ENCODE measurements around the gene SMAD7. TPM values are rescaled to one million over a fixed set of nuclear protein-coding genes. Genes with fewer than 3 reads are reported as not detected.

Gene SMAD7
- total and polyA plus RNA-seq, 10 of the 15 experiments (the other 5 are each of a cell fraction or from before 2014, with no cell fraction given): 1.3 to 22.5 (median 8.0) TPM

DNA sequence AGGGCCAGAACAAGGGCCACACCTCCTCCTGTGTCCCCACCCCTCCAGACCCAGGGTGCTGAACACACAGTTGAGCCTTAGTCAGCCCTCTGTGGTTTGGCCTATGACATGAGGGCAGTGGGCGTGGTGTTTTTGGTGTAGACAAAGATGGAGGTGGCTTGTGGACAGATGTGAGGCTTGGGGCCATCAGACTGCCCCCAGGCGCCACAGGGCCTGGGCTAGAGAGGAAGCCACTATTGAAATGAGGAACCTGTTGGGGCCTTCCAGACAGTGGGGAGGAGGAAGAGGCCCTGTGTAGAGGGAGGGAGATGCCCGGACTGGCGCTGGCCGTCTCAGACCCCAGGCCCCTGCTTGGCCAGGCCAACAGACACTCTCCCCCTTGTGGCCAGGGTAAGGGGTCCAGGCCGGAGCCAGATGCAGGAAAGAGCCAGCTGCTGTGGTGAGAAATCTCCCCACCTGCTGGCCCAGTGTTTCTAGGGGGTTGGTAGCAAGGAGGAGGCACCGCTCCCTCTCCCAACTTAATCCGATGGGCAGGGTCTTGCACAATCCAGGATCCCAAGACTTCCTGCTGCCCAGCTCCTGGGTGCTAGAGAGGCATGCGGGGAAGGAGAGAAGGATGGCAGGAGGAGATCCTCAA is 53.8 kb downstream of the SMAD7 start (continued):
- 0 out of 2 replicates have a peak, but pooled peaks have one; percentile 16 for TF ChIP-seq ATF7 (IDR thresholded peaks at IDR 0.05; ENCODE audit: low read depth)
- no peak for TF ChIP-seq CHD4 (IDR thresholded peaks at IDR 0.05)
- TF ChIP-seq RAD21 (IDR thresholded peaks at IDR 0.05; ENCODE audit: insufficient read depth, low read depth, low read length): peak; percentile 34; the same call in 1 of the 2 replicates
- no peak for TF ChIP-seq BRCA1 (IDR thresholded peaks at IDR 0.05; ENCODE audit: low read depth, low read length)
- peak; percentile 20; the same call in 1 of the 2 replicates for TF ChIP-seq NBN (IDR thresholded peaks at IDR 0.05)
- TF ChIP-seq, protein P1, sequence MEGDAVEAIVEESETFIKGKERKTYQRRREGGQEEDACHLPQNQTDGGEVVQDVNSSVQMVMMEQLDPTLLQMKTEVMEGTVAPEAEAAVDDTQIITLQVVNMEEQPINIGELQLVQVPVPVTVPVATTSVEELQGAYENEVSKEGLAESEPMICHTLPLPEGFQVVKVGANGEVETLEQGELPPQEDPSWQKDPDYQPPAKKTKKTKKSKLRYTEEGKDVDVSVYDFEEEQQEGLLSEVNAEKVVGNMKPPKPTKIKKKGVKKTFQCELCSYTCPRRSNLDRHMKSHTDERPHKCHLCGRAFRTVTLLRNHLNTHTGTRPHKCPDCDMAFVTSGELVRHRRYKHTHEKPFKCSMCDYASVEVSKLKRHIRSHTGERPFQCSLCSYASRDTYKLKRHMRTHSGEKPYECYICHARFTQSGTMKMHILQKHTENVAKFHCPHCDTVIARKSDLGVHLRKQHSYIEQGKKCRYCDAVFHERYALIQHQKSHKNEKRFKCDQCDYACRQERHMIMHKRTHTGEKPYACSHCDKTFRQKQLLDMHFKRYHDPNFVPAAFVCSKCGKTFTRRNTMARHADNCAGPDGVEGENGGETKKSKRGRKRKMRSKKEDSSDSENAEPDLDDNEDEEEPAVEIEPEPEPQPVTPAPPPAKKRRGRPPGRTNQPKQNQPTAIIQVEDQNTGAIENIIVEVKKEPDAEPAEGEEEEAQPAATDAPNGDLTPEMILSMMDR (IDR thresholded peaks at IDR 0.05 in 2 of 3, conservative IDR thresholded peaks at IDR 0.05 in 1 of 3; ENCODE audit: control insufficient read depth in 2 of 3, extremely low read depth in 1 of 3, insufficient read depth in 1 of 3, low read depth in 3 of 3, low read length in 3 of 3): peak in 2 of 3 experiments; percentile 14 to 25; a peak in 2 of 6 replicates
- TF ChIP-seq CBFB (IDR thresholded peaks at IDR 0.05; ENCODE audit: low read depth): 0 out of 2 replicates have a peak, but pooled peaks have one; percentile 13
- TF ChIP-seq TCF12 (IDR thresholded peaks at IDR 0.05; ENCODE audit: low read depth, low read length): peak; percentile 77
- TF ChIP-seq, protein P2, sequence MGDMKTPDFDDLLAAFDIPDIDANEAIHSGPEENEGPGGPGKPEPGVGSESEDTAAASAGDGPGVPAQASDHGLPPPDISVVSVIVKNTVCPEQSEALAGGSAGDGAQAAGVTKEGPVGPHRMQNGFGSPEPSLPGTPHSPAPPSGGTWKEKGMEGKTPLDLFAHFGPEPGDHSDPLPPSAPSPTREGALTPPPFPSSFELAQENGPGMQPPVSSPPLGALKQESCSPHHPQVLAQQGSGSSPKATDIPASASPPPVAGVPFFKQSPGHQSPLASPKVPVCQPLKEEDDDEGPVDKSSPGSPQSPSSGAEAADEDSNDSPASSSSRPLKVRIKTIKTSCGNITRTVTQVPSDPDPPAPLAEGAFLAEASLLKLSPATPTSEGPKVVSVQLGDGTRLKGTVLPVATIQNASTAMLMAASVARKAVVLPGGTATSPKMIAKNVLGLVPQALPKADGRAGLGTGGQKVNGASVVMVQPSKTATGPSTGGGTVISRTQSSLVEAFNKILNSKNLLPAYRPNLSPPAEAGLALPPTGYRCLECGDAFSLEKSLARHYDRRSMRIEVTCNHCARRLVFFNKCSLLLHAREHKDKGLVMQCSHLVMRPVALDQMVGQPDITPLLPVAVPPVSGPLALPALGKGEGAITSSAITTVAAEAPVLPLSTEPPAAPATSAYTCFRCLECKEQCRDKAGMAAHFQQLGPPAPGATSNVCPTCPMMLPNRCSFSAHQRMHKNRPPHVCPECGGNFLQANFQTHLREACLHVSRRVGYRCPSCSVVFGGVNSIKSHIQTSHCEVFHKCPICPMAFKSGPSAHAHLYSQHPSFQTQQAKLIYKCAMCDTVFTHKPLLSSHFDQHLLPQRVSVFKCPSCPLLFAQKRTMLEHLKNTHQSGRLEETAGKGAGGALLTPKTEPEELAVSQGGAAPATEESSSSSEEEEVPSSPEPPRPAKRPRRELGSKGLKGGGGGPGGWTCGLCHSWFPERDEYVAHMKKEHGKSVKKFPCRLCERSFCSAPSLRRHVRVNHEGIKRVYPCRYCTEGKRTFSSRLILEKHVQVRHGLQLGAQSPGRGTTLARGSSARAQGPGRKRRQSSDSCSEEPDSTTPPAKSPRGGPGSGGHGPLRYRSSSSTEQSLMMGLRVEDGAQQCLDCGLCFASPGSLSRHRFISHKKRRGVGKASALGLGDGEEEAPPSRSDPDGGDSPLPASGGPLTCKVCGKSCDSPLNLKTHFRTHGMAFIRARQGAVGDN (IDR thresholded peaks at IDR 0.05): peak; percentile 43; the same call in 1 of the 2 replicates
- no peak for TF ChIP-seq MEF2B (IDR thresholded peaks at IDR 0.05; ENCODE audit: partially characterized antibody, poor library complexity, severe bottlenecking)
- TF ChIP-seq ESRRA (IDR thresholded peaks at IDR 0.05; ENCODE audit: low read length): no peak
- TF ChIP-seq MTA2 (IDR thresholded peaks at IDR 0.05; ENCODE audit: low read depth): peak; percentile 29; the same call in 1 of the 2 replicates
- peak; percentile 23; the same call in 1 of the 2 replicates for TF ChIP-seq SMC3 (IDR thresholded peaks at IDR 0.05; ENCODE audit: borderline replicate concordance, low read length)
- TF ChIP-seq NR2F1 (conservative IDR thresholded peaks at IDR 0.05): peak; percentile 90
- TF ChIP-seq IKZF1 (conservative IDR thresholded peaks at IDR 0.05): peak; percentile 54
- TF ChIP-seq RUNX3 (IDR thresholded peaks at IDR 0.05; ENCODE audit: low read length): no peak; the same call in 1 of the 2 replicates
- TF ChIP-seq YBX1 (IDR thresholded peaks at IDR 0.05): no peak
- peak; percentile 55 for TF ChIP-seq YY1 (IDR thresholded peaks at IDR 0.05; ENCODE audit: low read depth, low read length)
- TF ChIP-seq RBBP5 (conservative IDR thresholded peaks at IDR 0.05): no peak
- no peak for TF ChIP-seq SMAD1 (IDR thresholded peaks at IDR 0.05; ENCODE audit: low read depth, partially characterized antibody)
- 0 out of 2 replicates have a peak, but pooled peaks have one; percentile 13 for TF ChIP-seq FOXK2 (IDR thresholded peaks at IDR 0.05)
- TF ChIP-seq, protein P3, sequence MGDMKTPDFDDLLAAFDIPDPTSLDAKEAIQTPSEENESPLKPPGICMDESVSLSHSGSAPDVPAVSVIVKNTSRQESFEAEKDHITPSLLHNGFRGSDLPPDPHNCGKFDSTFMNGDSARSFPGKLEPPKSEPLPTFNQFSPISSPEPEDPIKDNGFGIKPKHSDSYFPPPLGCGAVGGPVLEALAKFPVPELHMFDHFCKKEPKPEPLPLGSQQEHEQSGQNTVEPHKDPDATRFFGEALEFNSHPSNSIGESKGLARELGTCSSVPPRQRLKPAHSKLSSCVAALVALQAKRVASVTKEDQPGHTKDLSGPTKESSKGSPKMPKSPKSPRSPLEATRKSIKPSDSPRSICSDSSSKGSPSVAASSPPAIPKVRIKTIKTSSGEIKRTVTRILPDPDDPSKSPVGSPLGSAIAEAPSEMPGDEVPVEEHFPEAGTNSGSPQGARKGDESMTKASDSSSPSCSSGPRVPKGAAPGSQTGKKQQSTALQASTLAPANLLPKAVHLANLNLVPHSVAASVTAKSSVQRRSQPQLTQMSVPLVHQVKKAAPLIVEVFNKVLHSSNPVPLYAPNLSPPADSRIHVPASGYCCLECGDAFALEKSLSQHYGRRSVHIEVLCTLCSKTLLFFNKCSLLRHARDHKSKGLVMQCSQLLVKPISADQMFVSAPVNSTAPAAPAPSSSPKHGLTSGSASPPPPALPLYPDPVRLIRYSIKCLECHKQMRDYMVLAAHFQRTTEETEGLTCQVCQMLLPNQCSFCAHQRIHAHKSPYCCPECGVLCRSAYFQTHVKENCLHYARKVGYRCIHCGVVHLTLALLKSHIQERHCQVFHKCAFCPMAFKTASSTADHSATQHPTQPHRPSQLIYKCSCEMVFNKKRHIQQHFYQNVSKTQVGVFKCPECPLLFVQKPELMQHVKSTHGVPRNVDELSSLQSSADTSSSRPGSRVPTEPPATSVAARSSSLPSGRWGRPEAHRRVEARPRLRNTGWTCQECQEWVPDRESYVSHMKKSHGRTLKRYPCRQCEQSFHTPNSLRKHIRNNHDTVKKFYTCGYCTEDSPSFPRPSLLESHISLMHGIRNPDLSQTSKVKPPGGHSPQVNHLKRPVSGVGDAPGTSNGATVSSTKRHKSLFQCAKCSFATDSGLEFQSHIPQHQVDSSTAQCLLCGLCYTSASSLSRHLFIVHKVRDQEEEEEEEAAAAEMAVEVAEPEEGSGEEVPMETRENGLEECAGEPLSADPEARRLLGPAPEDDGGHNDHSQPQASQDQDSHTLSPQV (IDR thresholded peaks at IDR 0.05): no peak
- TF ChIP-seq EED (IDR thresholded peaks at IDR 0.05; ENCODE audit: low read depth): no peak
